ENCODE results near the gene MYMX. TPM values are rescaled to one million over a fixed set of nuclear protein-coding genes. Genes with fewer than 3 reads are reported as not detected.
"Not testable (repeated sequence)": the region's sequence is repeated elsewhere in the genome, so short reads cannot be mapped to it uniquely, and the experiment has no call there.

Gene MYMX
- total RNA-seq, 1 experiment from 2014 or later, result not detected

DNA sequence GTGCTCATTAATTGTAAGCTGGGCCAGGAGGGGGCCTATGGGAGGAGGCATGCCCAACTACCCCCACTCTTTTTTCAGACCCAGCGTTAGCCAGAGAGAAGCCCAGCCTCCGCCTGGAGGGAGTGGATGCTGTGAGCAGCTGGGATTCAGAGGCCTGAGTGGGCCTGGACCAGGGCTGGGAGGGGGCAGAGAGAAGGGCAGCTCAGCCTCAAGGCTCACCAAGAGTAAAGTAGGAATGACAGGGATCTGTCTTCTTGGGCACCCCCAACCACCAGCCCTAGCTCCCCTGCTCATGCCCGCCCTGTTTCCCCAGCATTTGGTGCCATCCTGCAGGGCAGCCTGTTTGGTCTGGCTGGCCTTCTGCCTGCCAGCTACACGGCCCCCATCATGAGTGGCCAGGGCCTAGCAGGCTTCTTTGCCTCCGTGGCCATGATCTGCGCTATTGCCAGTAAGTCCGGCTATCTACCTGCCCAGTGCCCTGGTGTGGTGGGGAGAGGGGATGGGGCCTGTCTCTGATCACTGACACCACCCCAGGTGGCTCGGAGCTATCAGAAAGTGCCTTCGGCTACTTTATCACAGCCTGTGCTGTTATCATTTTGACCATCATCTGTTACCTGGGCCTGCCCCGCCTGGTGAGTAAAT, 13.4 kb downstream of the MYMX start:
- no peaks in the 10 kb centered on the region for H3K9me3 ChIP-seq (ENCODE audit: low read depth, low read length, poor library complexity, severe bottlenecking)
- DNase-seq (ENCODE audit: low spot score), result no peak
- CTCF ChIA-PET, result no interaction called here
- TF ChIP-seq, protein P1, sequence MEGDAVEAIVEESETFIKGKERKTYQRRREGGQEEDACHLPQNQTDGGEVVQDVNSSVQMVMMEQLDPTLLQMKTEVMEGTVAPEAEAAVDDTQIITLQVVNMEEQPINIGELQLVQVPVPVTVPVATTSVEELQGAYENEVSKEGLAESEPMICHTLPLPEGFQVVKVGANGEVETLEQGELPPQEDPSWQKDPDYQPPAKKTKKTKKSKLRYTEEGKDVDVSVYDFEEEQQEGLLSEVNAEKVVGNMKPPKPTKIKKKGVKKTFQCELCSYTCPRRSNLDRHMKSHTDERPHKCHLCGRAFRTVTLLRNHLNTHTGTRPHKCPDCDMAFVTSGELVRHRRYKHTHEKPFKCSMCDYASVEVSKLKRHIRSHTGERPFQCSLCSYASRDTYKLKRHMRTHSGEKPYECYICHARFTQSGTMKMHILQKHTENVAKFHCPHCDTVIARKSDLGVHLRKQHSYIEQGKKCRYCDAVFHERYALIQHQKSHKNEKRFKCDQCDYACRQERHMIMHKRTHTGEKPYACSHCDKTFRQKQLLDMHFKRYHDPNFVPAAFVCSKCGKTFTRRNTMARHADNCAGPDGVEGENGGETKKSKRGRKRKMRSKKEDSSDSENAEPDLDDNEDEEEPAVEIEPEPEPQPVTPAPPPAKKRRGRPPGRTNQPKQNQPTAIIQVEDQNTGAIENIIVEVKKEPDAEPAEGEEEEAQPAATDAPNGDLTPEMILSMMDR (conservative IDR thresholded peaks at IDR 0.05; ENCODE audit: low read depth, low read length), result no peak
- TF ChIP-seq EZH2 (IDR thresholded peaks at IDR 0.05; ENCODE audit: borderline replicate concordance, low read depth, low read length, poor library complexity, severe bottlenecking), result no peak
- peaks cover 38% of the 10 kb centered on the region for H3K36me3 ChIP-seq (ENCODE audit: insufficient read depth, low read length, poor library complexity, severe bottlenecking)
- POLR2A ChIA-PET (ENCODE audit: low non-redundant PET), result no interaction called here
- no TSS peak for BruUV-seq (replicated peaks)
- no peaks in the 10 kb centered on the region for H3K27me3 ChIP-seq (replicated peaks; ENCODE audit: insufficient read depth, low read depth, low read length, poor library complexity)
- no peak overlapping the region for H3K27ac ChIP-seq (ENCODE audit: low read depth, low read length, poor library complexity, severe bottlenecking)
- H3K4me1 ChIP-seq (ENCODE audit: insufficient read depth, low read length, poor library complexity, severe bottlenecking), result peaks cover 18% of the 10 kb centered on the region
- intact Hi-C loops (cut with micrococcal nuclease; ENCODE audit: unreplicated experiment), result no loop called here
- no peak overlapping the region for H3K4me3 ChIP-seq (ENCODE audit: low read depth, low read length, poor library complexity, severe bottlenecking)

DNA sequence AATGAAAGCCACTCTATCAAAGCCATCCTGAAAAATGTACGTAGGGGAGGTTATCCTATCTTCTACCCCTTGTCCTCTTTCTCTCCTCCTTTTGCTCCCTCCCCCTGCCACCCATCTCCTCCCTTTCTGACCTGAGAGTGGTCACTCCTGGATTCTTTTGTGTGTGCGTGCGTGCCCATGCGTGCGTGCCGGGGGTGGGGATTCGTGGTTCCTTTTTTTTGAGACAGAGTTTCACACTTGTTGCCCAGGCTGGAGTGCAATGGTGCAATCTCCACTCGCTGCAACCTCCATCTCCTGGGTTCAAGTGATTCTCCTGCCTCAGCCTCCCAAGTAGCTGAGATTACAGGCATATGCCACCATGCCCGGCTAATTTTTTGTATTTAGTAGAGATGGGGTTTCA, 14.7 kb downstream of the MYMX start:
- POLR2A ChIA-PET (ENCODE audit: low non-redundant PET); H3K4me1 ChIP-seq (ENCODE audit: insufficient read depth, low read length, poor library complexity, severe bottlenecking); CTCF ChIA-PET; BruUV-seq (replicated peaks); H3K9me3 ChIP-seq (ENCODE audit: low read depth, low read length, poor library complexity, severe bottlenecking); intact Hi-C loops (cut with micrococcal nuclease; ENCODE audit: unreplicated experiment); H3K27me3 ChIP-seq (replicated peaks; ENCODE audit: insufficient read depth, low read depth, low read length, poor library complexity); H3K27ac ChIP-seq (ENCODE audit: low read depth, low read length, poor library complexity, severe bottlenecking); DNase-seq (ENCODE audit: low spot score); H3K4me3 ChIP-seq (ENCODE audit: low read depth, low read length, poor library complexity, severe bottlenecking): not testable (repeated sequence)
- peaks cover 38% of the 10 kb centered on the region for H3K36me3 ChIP-seq (ENCODE audit: insufficient read depth, low read length, poor library complexity, severe bottlenecking)

DNA sequence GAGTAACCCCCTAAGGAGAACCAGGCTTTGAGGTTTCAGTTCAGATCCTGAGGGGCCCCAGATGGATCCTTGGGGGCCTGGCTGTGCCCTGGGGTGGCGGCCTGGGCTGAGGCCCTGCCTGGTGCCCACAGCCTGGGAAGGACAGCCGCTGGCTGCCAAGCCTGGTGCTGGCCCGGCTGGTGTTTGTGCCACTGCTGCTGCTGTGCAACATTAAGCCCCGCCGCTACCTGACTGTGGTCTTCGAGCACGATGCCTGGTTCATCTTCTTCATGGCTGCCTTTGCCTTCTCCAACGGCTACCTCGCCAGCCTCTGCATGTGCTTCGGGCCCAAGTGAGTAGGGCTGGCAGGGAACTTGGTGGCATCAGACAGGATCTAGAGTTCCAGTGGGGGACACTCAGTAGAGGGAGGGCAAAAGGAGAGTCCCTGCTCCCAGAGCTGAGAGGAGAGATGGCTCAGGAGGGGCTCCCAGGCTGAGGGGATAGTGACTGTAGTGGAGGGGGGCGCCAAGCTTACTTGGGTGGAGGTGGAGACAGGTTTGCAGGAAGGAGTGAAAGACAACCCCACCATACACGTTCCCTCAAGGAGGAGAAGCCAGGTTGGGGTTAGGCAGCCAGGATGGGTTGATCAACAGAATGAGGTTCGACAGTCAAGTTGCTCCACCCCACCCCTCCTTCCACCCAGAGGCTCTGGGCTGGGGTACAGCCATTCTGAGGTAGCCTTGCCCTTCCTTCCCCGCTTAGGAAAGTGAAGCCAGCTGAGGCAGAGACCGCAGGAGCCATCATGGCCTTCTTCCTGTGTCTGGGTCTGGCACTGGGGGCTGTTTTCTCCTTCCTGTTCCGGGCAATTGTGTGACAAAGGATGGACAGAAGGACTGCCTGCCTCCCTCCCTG, 16.2 kb downstream of the MYMX start:
- TF ChIP-seq, protein P1 (conservative IDR thresholded peaks at IDR 0.05; ENCODE audit: low read depth, low read length), result no peak
- TF ChIP-seq EZH2 (IDR thresholded peaks at IDR 0.05; ENCODE audit: borderline replicate concordance, low read depth, low read length, poor library complexity, severe bottlenecking), result no peak
- DNase-seq (ENCODE audit: low spot score), result no peak
- Histone ChIP-seq H3K9me3 (ENCODE audit: low read depth, low read length, poor library complexity, severe bottlenecking) (no peaks in the 10 kb centered on the region), H3K27me3 (replicated peaks; ENCODE audit: insufficient read depth, low read depth, low read length, poor library complexity) (no peaks in the 10 kb centered on the region), H3K4me3 (ENCODE audit: low read depth, low read length, poor library complexity, severe bottlenecking) (no peak overlapping the region), H3K27ac (ENCODE audit: low read depth, low read length, poor library complexity, severe bottlenecking) (peak overlapping the region; percentile 3), H3K4me1 (ENCODE audit: insufficient read depth, low read length, poor library complexity, severe bottlenecking) (peaks cover 10% of the 10 kb centered on the region), H3K36me3 (ENCODE audit: insufficient read depth, low read length, poor library complexity, severe bottlenecking) (peaks cover 38% of the 10 kb centered on the region)
- no TSS peak for BruUV-seq (replicated peaks)
- intact Hi-C loops (cut with micrococcal nuclease; ENCODE audit: unreplicated experiment), result no loop called here
- ChIA-PET CTCF (no interaction called here), POLR2A (ENCODE audit: low non-redundant PET) (interaction anchor here (0.6 kb wide), 1 partner anchor 32 kb away, joined by 4 read pairs; no protein-coding TSS in a partner anchor)

Data from A673 (cell line).